Activated CD4-positive, CD25-positive, alpha-beta regulatory T cell treated with anti-CD3 and anti-CD28 coated beads, Interleukin-2, amount 50 U/mL, for 24 hours (primary cell): Measurements from ENCODE around the gene NTM.

ENCODE experiments used
- ATAC-seq, 2 donors: fragments of 150-1000 bp; cut with Tn5 transposase; one replicate each; pipeline ENCODE4 v1.10.0; 2021; ENCODE audit warnings: mild to moderate bottlenecking in 1 of 2, moderate library complexity in 1 of 2

The NTM gene

DNA sequence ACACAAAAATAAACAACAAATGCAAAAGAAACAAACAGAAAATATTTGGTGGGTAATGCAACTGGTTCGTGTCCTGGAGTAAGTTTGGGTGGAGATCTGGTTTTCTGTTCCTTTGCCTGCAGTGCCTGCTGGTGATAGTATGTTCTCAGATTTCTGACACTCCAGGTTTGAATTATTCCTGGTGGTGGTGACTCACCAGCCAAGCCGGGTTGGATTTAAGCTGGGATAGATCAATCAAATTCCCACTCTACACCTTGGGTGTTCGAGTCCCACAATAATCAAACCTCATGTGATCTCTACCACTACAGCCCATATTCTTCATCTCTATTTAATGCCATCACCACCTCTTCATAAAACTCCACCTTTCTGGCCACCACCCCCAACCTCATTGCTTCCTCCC lies 421.8 kb downstream of the NTM start:
- ATAC-seq, result no peak

DNA sequence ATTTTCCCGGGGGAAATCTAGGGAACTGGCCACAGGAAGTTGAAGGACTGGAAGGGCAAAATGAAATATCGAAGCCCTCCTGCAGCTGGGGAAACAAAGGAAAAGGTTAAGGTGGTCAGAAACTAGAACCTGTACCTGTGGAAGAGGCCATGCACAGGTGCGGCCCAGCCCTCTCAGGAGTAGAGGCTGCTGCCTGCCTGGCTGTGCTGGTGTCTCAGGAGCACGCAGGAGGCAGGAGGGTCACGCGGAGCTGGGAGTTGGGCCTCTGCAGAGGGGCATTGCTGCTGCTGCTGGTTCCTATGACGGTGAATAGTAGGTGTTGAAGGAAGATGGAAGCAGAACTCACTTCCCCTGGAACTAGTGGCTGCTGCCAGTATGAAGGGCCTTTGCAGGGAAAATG lies 425.7 kb downstream of the NTM start:
- ATAC-seq, result no peak

DNA sequence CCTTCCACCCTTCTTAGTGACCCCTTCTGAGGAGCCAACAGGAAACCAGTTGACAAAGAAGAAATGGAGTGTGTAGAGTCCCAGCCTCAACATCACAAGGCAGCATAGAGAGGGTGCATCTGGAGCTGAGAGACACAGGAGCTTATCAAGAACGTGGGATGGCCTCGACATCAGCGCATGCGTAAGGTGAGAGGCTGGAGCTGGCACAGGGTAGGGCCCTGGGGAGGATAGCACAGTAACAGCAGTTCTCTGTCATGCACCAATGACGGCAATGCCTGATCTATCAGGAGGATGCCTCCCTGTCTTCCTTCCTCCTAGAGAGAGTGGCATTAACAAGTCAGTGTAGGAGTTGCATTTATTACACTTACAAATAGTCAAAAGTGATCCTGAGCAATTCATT lies 426.1 kb downstream of the NTM start:
- no peak for ATAC-seq

DNA sequence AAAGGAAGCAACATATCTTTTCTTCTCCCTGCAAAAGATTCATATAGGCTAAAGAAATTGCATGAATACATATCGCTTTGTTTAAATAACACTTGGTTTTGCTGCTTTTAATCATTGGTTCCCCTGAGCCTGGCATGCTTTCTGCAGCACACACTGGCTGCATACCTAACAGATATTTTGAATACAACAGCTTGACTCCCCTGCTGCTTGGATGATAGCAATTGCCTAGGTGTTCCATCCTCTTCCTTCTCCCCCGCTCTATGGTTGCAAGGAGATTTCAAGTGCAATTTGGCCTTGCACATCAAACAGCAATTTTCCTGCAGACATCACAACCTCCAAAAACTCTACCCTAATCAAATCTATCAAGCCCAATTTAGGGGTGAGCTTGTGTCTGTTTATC lies 430.0 kb downstream of the NTM start:
- ATAC-seq, result no peak

DNA sequence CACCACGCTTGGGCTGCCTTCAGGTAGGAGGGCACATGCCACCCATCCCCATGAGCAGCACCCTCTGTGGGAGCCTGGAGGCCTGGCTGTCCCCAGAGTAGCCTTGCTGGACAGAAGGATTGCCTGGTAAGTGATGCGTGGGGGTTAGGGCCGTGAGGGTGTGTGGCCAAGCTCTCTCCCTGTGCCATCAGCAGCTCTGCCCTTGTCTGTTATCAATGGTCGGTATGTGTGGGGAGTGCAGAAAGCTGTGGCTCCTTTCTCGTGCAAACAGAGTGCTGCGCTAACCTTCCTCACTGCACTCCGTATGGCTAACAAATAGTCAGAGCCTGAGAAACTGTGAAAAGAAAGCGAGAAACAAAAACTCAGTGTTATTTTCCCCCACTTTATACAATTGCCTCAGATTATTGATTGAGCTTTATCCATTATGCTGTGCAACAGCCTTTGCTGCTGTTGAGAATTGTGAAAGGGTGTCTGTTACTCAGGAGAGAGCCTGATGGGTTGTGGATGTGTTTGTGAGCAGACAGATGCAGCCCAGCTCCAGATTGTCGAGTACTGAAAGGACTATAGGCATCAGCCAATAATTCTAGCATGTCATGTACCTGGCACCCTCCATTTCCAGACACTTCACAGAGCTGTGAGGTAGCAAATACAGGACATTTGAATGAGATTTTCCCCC lies 432.2 kb downstream of the NTM start:
- ATAC-seq, result no peak

DNA sequence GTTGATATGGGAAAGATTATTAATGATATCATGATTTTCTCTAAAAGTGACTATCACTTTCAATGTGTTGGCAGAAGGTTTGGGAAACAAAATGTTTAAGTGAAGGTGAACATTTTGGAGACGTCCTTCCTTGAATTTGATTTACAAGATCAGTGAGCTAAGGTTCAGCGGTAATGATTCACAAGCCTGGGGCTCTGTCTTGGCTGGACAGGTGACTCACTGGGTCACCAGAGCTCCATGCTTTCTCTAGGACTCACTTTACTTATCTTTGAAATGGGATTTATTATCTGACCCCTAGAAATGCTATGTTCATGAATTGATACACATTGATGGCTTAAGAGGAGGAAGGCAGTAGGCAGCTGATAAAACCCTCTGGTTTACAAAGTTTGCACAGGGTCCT lies 437.5 kb downstream of the NTM start:
- ATAC-seq, result no peak

DNA sequence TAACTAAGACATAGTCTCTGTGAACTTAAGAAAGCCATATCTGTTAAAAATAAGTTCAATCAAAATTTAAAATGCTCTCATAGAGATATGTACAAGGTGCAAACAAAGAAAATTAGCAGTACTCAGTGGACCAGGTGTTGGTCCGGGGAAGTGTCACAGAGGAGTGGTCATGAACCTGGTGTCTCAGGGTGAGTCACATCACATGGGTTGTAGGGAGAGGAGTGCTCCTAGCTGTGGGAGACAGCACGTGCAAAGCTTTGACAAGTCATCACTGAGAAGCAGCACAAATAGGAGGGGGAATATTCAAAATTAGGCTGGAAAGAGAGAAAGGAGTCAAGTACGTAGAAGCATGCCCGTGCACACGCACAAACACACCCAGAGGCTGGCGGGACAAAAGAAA lies 438.1 kb downstream of the NTM start:
- ATAC-seq, result no peak

DNA sequence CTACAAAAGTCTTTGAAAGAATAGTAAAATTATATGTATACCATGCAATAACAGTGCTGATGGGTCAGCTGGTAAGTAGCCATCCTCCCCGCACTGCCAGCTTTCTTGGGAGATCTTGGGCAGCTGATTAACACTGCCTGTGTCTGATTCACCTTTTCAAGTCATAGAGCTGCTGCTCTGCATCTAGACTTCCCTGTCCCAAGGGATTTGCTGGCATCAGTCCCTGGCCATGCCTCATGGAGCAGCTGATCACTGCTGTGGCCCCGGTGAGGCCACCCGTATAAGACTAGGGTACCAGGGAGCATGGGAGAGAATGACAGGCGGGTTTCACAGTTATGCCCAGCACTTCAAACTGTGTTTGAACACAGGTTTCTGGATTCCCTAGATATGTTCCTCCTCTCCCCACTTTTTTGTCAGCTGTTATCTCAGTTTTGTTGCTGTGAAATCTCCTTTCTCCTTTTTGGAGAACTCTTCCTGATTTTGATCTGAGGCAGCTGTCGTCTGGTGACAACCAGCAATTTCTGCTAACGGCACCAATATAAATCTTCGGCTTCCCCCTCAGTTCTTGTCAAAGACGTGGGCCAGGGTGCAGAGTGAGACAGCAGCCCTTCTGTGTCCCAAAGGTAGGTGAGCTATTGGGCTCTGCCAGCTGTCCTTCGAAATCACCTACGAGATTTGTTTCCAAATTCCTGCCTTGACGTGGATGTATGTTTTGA lies 438.9 kb downstream of the NTM start:
- no peak for ATAC-seq

DNA sequence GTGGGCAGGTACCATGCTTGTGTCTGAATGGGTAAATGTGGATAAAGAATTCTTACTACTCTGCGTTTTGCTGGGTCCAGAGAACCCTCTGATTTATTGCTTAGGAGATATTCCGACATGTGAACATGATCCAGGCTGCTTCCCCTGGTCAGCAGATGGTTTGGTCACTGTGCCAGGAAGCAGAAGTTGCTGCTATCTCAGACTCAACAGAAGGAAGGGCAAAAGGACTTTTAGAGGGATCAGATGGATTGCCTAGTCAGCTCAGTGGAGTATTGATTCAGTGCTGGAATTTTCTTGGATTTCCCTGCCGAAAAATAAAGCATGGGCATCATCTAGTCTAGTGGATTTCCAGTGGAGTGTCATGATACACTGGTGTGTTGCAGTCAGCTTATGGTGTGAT lies 440.1 kb downstream of the NTM start:
- no peak for ATAC-seq

DNA sequence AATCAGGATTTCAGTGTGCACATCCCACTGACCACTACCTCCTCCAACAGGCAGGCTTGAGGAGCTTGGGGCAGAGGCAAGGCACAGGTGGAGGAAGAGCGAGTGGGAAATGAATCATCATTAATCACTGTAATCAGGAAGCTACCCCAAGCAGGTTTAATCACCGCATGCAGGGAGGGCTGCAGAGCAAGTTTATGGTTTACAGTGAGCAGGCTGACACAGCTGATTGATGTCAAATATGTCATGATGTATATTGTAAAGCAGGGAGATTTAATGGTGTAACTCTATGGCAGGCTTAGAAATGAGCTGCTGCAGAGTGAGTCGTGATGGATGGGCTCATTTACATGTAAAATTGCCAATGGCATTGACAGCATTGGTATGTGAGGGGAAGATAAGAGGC lies 441.0 kb downstream of the NTM start:
- no peak for ATAC-seq

DNA sequence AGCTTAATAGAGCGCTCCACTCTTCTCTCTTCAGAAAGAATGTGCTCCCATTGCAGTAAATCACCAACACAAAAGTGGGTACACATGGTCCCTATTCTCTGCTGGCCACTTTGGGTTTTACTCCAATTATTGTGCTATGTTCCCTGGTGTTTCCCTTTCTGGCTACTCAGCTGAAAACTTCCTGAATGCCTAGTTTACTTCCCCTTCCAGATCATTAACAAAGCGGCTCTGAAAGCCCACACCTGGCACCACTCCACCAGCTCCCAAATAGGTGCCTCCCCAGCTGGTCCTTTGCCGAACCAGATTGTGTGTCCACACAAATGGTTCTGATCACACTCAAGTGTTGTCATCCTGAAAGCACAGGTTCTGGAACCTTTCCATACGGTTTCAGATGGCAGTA lies 443.7 kb downstream of the NTM start:
- ATAC-seq, result no peak

DNA sequence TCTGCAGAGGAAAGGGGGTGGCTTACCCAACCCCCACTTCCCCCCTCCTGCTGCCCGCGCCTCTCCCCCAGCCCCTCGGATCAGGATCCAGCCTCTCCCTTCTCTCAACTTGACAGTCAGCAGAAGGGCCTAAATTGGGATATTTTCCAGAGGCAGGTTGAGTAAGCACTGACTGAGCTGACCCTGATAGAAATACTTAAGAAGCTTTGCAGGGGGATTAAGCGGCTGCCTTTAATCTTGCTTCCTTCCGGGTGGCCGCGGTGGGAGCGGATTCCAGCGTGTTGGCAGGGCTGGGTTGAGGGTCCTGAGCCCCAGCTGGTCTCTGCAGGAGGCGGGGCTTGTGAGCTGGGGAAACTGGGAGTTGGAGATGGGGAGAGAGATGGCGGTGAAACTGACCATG lies 445.2 kb downstream of the NTM start:
- ATAC-seq, result no peak

DNA sequence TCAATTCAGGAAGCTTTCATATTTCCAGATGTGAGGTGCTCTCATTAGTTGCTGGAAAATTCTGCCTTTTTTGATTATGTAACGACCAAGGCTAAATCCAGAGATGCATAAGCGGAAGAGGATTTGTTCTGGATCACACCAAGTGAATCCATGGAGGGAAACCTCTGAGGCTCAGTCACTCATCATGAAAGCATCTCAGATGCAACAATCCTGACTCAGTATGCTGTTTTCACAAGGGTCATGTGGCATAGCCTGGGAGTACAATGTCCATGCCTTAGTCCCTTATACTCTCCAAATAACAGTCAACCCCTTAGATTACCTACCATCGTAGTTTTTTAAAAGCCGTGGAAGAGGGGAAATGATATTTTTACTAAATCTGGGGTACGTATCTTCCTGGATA lies 445.6 kb downstream of the NTM start:
- ATAC-seq, result no peak

DNA sequence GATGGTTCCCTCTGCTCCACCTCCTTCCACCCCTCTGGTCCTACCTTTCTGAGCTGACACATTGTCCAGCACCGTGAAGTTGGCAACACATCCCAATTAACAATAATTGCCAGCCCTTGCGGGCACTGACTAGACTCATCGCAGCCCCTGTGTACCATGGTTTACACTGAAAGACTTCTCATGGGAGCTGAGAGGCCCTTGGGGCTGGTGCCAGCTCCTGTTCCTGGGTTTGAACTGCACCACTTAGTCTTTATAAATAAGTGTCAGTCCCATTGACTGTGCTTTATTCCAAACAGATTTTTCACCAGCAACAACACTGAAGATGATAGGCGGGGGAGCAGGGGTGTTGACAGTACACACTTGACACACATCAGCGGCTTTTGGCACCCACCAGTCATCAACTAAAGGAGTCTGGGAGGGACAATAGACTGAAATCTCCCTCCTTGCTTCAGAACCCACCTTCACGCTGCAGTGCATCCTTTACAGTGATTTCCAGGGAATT lies 447.3 kb downstream of the NTM start:
- no peak for ATAC-seq

DNA sequence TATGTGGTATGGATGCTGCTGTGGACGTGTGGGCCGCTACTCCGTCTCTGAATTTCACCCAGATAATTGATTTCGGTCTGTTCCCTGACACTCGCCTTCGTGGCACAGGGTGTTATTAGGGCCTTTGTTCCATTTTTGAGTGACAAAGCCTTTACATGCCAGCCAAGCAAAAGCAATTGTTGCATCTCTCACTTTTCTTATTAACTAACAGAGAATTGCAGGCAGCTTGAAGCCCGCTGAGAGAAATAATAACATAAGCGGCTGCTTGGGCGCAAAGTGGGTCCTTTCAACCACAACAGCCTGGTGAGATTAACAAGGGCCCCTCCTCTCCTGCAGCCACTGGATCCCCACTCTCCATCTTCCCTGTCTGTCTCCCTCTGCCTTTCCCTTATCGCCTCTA lies 449.4 kb downstream of the NTM start:
- no peak for ATAC-seq

DNA sequence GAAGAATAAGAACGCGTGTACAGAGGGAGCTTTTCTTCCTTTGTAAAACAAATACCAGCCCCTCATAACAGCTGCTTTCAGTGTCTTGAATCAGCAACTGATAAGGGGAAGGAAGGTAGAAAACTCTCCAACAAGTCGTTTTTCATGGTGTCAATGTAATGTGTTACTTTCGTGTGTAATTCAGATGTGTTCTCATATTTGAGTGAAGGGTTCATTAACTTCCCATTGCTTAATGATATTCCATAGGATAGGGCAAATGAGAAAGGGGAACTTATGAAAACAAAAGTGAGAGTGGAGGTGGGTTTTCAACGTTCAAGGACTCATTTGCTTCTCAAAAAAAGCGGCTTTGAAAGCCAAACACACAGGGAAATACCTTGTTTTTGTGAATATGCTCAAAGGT lies 452.1 kb downstream of the NTM start:
- no peak for ATAC-seq

DNA sequence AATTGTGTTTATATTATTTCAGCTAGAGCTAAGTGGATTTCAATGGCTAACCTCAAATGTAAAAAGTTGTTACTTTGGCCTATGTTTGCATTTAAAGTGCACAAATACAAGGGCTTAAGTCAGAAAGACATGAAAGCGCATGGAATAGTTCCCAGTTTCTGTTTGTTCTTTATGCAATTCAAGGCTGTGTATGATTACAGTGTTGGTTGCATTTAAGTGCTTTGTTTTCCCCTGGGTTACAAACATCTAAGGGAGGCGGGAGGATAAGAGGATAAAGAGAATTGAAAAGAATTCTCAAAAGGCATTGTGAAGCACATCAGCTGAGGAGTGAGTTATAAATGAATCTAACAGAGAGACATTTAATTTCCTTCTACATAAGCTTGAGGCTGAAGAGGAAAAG lies 453.4 kb downstream of the NTM start:
- no peak for ATAC-seq

DNA sequence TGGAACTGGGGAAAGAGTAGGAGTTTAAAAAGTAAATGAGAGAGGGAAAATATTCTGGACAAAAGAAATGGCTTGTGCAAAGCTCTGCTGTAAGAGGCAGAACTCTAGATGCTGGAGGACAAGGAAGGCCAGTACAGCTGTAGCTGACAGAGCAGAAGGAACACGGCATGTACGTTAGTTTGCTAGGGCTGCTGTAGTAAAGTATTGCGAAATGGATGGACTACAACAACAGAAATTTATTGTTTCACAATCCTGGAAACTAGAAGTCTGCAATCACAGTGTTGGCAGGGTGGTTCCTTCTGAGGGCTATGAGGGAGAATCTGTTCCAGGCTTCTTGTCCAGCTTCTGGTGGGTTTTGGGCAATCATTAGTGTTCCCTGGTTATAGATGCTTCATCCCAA lies 454.4 kb downstream of the NTM start:
- ATAC-seq, result no peak

DNA sequence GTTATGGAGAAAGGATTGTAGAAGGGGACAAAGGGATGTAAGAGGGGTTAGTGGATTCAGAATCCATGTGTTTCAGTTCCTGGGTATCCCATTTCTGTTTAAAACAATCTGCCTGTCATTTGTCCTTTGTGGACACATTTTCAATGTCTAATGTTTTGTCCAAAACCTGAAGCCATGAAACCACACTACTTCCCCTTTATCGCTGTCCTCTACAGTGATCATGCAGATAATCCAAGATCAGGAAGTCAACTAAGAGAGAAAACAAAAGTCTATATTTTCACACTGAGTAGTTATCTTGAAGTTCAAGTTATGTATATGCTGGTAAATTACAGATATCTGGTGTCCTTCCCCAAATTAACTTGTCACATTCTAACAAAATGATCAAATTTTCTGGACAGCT lies 457.0 kb downstream of the NTM start:
- no peak for ATAC-seq

DNA sequence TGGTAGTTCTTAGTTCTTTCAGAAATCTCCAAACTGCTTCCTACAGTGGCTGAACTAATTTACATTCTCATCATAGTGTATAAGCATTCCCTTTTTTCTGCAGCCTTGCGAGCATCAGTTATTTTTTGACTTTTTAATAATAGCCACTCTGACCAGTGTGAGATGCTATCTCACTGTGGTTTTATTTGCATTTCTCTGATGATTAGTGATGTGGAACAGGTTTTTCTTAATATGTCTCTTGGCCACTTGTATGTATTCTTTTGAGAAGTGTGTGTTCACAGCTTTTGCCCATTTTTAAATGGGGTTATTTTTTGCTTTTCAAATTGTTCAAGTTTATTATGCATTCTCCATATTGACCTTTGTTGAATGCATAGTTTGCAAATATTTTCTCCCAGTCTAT lies 459.3 kb downstream of the NTM start:
- ATAC-seq, result no peak

DNA sequence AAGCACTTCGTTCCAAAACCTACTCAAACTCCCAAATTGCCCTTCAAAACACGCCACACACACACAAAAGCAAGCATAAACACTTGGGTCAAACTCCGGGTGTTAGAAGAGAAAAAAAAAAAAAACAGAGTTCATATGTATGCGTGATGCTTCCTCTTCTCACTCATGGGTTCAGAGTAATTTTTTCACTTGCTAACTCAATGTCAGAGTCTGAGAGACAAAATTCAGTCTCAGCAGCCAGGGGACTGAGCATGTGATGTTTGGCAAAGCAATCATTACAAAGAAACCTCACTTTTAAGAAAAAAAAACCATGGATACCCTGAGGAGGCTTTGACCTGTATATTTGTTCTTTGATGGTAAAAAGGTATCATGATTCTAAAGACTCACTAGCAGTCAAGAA lies 461.7 kb downstream of the NTM start:
- no peak for ATAC-seq

DNA sequence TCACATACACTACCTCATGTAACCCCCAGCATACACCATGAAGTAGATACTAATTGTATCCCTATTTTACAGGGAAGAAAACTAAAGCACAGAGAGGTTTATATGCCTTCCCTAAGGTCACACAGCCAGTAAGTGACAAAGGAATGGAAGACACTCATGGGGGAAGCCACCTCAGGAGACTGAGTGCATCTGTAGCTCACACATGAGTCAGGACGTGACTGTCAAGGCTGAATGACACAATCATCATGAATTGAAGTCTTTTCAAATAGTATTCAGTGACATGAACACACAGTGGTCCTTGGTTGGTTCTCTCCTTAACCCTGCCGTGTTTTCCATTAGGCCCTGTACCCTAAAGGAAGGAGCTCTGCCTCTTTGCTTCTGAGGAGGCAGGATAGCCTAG lies 463.0 kb downstream of the NTM start:
- ATAC-seq, result no peak

DNA sequence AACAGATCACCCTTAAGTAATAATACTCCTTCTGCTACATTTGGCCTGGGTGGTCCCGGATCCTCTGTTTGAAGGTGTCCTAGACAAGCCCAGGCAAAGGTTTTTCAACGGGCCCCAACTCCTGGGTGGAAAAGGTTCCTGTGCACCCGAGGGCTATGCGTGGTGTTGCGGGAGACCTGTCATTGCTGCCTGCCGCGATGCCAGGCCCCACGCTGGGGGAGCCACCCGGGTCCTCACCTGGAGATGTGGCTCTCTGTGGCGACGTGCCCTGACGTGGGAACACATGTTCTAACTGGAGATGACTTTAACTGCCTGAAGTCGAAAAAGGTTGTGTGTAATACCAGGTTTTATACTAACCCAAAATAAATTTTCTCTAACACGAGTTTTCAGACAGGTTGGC lies 467.1 kb downstream of the NTM start:
- no peak for ATAC-seq

DNA sequence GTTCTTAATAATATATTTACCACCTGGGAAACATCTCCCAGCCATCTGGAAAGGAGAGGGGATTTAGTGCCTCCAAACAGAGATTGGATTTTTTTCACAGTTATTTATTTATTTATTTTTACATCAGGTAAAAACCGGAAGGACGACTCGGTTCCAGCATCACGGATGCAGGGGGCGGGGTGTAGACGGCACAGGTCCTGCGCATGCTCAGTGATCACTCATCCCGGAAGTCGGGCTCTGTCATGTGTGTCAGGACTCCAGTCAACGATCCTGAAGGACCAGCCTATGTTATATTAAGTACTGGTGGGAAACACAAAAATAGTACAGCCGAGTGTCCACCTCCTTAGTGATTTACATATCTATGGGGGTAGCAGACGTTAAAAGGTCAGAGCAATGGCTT lies 467.6 kb downstream of the NTM start:
- ATAC-seq, result no peak

DNA sequence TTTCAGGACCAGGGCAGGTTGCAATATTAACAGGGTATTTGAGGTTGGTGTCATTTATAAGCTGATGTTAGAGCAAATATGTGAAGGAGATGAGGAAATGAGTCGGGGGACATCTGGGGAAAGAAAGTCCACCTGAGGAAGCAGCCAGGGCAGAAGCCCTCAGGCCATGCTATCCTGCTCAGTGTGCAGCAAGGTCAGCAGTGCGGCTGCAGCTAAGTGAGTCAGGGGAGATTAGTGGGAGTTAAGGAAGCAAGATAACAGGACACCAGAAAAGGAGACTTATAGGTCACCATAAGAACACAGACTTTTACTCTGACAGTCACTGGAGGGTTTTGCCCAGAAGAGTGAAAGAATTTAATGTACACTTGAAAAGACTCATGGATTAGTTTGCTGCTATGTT lies 468.9 kb downstream of the NTM start:
- no peak for ATAC-seq
